RWPE2 (cell line): ENCODE results near the gene UTP14C.

Experiments used
- ATAC-seq: fragments of 200-7000 bp; cut with Tn5 transposase; 3 replicates; pipeline ENCODE4 v1.9.1; 2021; ENCODE audit warnings: low read depth
- DNase-seq: peaks from one replicate; pipeline ENCODE4 v3.0.0-alpha.2; 2020; ENCODE audit warnings: low spot score
- H3K27ac ChIP-seq: fragments of 450-650 bp; 2 replicates; pipeline ENCODE4 v1.5.1; 2017; ENCODE audit warnings: mild to moderate bottlenecking; ENCODE audit not compliant: poor library complexity, severe bottlenecking
- H3K27me3 ChIP-seq: fragments of 250-450 bp; sonication (Bioruptor Pico); 2 replicates; pipeline ENCODE4 v1.5.1; 2021; ENCODE audit warnings: mild to moderate bottlenecking, moderate library complexity; ENCODE audit not compliant: insufficient read depth, poor library complexity, severe bottlenecking
- H3K36me3 ChIP-seq: fragments of 250-450 bp; sonication (Bioruptor Pico); 2 replicates; pipeline ENCODE4 v1.5.1; 2020; ENCODE audit warnings: low read depth, mild to moderate bottlenecking, moderate library complexity
- H3K4me1 ChIP-seq: fragments of 250-450 bp; sonication (Bioruptor Pico); 2 replicates; pipeline ENCODE4 v1.5.1; 2021; ENCODE audit warnings: mild to moderate bottlenecking, moderate library complexity; ENCODE audit not compliant: insufficient read depth, poor library complexity, severe bottlenecking
- H3K4me3 ChIP-seq: fragments of 250-450 bp; sonication (Bioruptor Pico); 2 replicates; pipeline ENCODE4 v1.5.1; 2021; ENCODE audit warnings: mild to moderate bottlenecking, moderate library complexity; ENCODE audit not compliant: severe bottlenecking
- H3K9me3 ChIP-seq: fragments of 250-450 bp; sonication (Bioruptor Pico); 2 replicates; pipeline ENCODE4 v1.5.1; 2021; ENCODE audit warnings: mild to moderate bottlenecking, moderate library complexity; ENCODE audit not compliant: severe bottlenecking
- CTCF ChIP-seq: fragments of 450-650 bp; IDR thresholded peaks from one replicate; pipeline ENCODE4 v1.5.1; 2017; ENCODE audit warnings: mild to moderate bottlenecking, moderate library complexity; ENCODE audit not compliant: poor library complexity, severe bottlenecking

The UTP14C gene, protein sequence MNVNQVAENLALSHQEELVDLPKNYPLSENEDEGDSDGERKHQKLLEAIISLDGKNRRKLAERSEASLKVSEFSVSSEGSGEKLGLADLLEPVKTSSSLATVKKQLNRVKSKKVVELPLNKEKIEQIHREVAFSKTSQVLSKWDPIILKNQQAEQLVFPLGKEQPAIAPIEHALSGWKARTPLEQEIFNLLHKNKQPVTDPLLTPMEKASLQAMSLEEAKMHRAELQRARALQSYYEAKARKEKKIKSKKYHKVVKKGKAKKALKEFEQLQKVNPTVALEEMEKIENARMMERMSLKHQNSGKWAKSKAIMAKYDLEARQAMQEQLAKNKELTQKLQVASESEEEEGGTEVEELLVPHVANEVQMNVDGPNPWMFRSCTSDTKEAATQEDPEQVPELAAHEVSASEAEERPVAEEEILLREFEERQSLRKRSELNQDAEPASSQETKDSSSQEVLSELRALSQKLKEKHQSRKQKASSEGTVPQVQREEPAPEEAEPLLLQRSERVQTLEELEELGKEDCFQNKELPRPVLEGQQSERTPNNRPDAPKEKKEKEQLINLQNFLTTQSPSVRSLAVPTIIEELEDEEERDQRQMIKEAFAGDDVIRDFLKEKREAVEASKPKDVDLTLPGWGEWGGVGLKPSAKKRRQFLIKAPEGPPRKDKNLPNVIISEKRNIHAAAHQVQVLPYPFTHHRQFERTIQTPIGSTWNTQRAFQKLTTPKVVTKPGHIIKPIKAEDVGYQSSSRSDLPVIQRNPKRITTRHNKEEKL

GRCh38 chr13:52024481-52024880 is at the start of gene UTP14C:
Gene UTP14C, plus strand, starts transcription at chr13:52024691. Its CDS starts 4,114 bp downstream, at chr13:52028805.
- no peak within 1 kb of the TSS for H3K4me3 ChIP-seq

DNA sequence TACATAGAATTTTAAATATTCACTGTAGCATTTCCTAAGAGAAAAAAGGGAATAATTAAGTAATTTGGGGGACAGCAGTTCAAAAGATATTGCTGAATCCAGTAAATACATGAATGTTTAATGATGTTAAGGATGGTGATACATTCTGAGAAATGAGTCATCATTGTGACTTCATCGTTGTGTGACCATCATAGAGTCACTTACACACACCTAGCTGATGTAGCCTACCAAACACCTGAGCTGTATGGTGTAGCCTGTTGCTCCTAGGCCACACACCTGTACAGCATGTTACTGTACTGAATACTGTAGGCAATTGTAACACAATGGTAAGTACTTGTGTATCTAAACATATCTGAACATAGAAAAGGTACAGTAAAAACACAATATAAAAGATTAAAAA is 48.1 kb upstream of the UTP14C start:
- no peak for TF ChIP-seq CTCF
- no peak overlapping the region for H3K4me3 ChIP-seq
- no peaks in the 10 kb centered on the region for H3K4me1 ChIP-seq
- H3K9me3 ChIP-seq: no peaks in the 10 kb centered on the region
- no peaks in the 10 kb centered on the region for H3K36me3 ChIP-seq
- H3K27ac ChIP-seq: no peak overlapping the region
- no peak for DNase-seq
- no peak for ATAC-seq
- no peaks in the 10 kb centered on the region for H3K27me3 ChIP-seq

More at GRCh38 chr13:52024481-52024880, at the start of gene UTP14C:
- Histone ChIP-seq H3K36me3 (peaks cover 63% of the 10 kb centered on the region), H3K4me1 (no peaks in the 10 kb centered on the region), H3K27ac (no peak within 1 kb of the TSS), H3K27me3 (no peaks in the 10 kb centered on the region), H3K9me3 (no peaks in the 10 kb centered on the region)
- ATAC-seq: no peak
- no peak for TF ChIP-seq CTCF
- DNase-seq: no peak

- H3K27me3 ChIP-seq: no peaks in the 10 kb centered on the region
- H3K27ac ChIP-seq: no peak overlapping the region
- TF ChIP-seq CTCF: no peak
- ATAC-seq: no peak
- DNase-seq: no peak
- H3K4me3 ChIP-seq: no peak overlapping the region
- no peaks in the 10 kb centered on the region for H3K36me3 ChIP-seq
- H3K4me1 ChIP-seq: no peaks in the 10 kb centered on the region
- no peaks in the 10 kb centered on the region for H3K9me3 ChIP-seq
These were observed 47.6 kb upstream of the UTP14C start for GRCh38 chr13:51976890-51977289.

- no peak overlapping the region for H3K27ac ChIP-seq
- H3K27me3 ChIP-seq: no peaks in the 10 kb centered on the region
- DNase-seq (no peak), ATAC-seq (no peak)
- H3K9me3 ChIP-seq: no peaks in the 10 kb centered on the region
- TF ChIP-seq CTCF: no peak
- no peaks in the 10 kb centered on the region for H3K4me1 ChIP-seq
- H3K4me3 ChIP-seq: no peak overlapping the region
- H3K36me3 ChIP-seq: no peaks in the 10 kb centered on the region
These were observed 46.9 kb upstream of the UTP14C start for GRCh38 chr13:51977625-51978024.
